PC-3 (cell line): ENCODE results near the gene MTA1.

Experiments used
- EZH2 ChIP-seq: fragments of 300-600 bp; sonication (generic); IDR thresholded peaks from one replicate; pipeline ENCODE4 v1.6.1; 2017; ENCODE audit warnings: antibody characterized with exemption, mild to moderate bottlenecking, low read length; ENCODE audit not compliant: unreplicated experiment
- EZH2phosphoT487 ChIP-seq: fragments of 300-600 bp; sonication (generic); IDR thresholded peaks from 2 replicates; pipeline ENCODE4 v1.6.1; 2018; ENCODE audit warnings: mild to moderate bottlenecking, antibody characterized with exemption, low read length, borderline replicate concordance
- TF ChIP-seq, protein P1 (sequence below): fragments of 300-600 bp; sonication (generic); conservative IDR thresholded peaks from 2 replicates; pipeline ENCODE4 v1.5.1; 2017; ENCODE audit warnings: antibody characterized with exemption, low read depth, mild to moderate bottlenecking, low read length

DNA sequence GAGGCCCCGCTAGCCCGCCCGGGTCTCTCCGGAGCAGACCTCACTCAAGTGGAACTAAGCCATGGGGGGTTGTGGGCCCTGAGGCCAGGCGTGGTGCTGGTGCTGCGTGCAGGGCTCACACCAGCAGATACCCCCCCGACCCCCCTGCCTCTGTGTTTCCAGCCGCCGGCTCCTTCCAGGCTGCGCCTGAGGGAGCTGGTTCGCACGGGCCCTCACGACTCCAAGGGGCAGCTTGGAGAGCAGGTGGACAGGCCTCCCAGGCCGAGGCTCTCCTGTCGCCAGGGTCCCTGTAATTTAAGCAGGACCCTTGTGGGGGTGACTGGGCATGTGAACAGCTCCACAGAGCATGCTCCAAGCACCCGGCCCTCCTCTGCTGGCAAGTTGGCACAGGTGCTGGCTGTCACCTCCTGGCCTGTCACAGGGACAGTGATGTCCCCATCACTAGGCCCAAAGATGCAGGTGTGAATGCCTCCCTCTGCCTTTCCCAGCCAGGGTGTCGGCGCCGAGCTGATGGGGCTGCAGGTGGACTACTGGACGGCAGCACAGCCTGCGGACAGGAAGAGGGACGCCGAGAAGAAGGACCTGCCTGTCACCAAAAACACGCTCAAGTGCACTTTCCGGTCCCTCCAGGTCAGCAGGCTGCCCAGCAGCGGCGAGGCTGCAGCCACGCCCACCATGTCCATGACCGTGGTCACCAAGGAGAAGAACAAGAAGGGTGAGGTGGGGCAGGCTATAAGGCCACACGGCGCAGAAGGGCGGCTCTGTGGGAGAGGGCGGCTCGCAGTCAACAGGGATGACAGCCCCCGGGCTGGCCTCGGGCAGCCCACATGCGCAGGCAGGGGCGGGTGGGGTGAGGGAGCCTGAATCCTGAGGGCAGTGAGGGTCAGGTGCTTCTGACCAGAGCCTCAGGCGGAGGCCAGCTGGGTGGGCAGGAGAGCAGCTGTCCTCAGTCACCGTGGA is 27.2 kb upstream of the MTA1 start:
- TF ChIP-seq, protein P1, sequence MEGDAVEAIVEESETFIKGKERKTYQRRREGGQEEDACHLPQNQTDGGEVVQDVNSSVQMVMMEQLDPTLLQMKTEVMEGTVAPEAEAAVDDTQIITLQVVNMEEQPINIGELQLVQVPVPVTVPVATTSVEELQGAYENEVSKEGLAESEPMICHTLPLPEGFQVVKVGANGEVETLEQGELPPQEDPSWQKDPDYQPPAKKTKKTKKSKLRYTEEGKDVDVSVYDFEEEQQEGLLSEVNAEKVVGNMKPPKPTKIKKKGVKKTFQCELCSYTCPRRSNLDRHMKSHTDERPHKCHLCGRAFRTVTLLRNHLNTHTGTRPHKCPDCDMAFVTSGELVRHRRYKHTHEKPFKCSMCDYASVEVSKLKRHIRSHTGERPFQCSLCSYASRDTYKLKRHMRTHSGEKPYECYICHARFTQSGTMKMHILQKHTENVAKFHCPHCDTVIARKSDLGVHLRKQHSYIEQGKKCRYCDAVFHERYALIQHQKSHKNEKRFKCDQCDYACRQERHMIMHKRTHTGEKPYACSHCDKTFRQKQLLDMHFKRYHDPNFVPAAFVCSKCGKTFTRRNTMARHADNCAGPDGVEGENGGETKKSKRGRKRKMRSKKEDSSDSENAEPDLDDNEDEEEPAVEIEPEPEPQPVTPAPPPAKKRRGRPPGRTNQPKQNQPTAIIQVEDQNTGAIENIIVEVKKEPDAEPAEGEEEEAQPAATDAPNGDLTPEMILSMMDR = no peak
- TF ChIP-seq EZH2 (no peak), EZH2phosphoT487 (no peak)
